Ovary (tissue), 9 donors: Measurements from ENCODE around the gene ETFA. TPM values are rescaled to one million over a fixed set of nuclear protein-coding genes. Genes with fewer than 3 reads are reported as not detected.

Experiments
- DNase-seq, 5 donors: peaks; one replicate each; pipeline ENCODE4 v3.0.0-alpha.2; 2019 to 2020
- H3K27ac ChIP-seq, 2 donors: fragments of 200-600 bp; one replicate each; pipeline versions ENCODE4 v1.5.1 to v1.8.0; 2019 to 2022
- H3K27me3 ChIP-seq: fragments of 200-600 bp; one replicate; pipeline ENCODE4 v1.8.0; 2022
- H3K36me3 ChIP-seq: fragments of 200-600 bp; sonication (generic); one replicate; pipeline ENCODE4 v1.5.1; 2019
- H3K4me1 ChIP-seq: one replicate; pipeline ENCODE4 v1.8.1; 2013; ENCODE audit warnings: mild to moderate bottlenecking, moderate library complexity; ENCODE audit not compliant: insufficient read depth
- H3K4me3 ChIP-seq: fragments of 200-600 bp; sonication (generic); one replicate; pipeline ENCODE4 v1.5.1; 2017
- H3K9me3 ChIP-seq, 2 donors: fragments of 200-600 bp in 1 of 2; sonication (generic) in 1 of 2; one replicate each; pipeline versions ENCODE4 v1.5.1 to v1.8.1; 2013 to 2019; ENCODE audit warnings: mild to moderate bottlenecking in 1 of 2, moderate library complexity in 1 of 2
- EP300 ChIP-seq: sonication (generic); formaldehyde crosslinking; IDR thresholded peaks from one replicate; pipeline ENCODE4 v1.6.1; 2017; ENCODE audit warnings: antibody characterized with exemption
- POLR2A ChIP-seq: fragments of 450-650 bp; IDR thresholded peaks from one replicate; pipeline ENCODE4 v1.6.1; 2017; ENCODE audit warnings: antibody characterized with exemption, mild to moderate bottlenecking, moderate library complexity
- WGBS, 3 donors: extraction: QIAGEN DNeasy Blood & Tissue Kit in 1 of 3; methylation state at CpG; one replicate each; pipeline versions ENCODE4 v1.1.5 to v1.1.7; 2013 to 2017; 5-methylcytosine and 5-hydroxymethylcytosine counted together
- intact Hi-C, 4 donors: fragments of 100-400 bp; cut with DNase I; formaldehyde crosslinking; loops; one replicate each; pipeline versions ENCODE4 v1.11.0 to v1.15.1; 2022 to 2023
- polyA plus RNA-seq, 2 donors: library from polyadenylated mRNA; stranded (reverse); fragments of 200-250 nt in 1 of 2; fragments of 350-450 nt in 1 of 2; fragmentation: Illumina TruSeq in 1 of 2; extraction: RNeasy Lipid Tissue Mini Kit (QIAGEN cat#74804) in 1 of 2; gene quantifications; one replicate each; pipeline ENCODE4 v1.2.3, GENCODE V29; 2013 to 2014
- total RNA-seq, 7 donors: library from RNA; depleted of rRNA in 2 of 7; stranded (reverse); fragments of >200 nt in 2 of 7; fragmentation: NEBNext Ultra II Directional in 3 of 7; extraction: Animal tissue kit (Norgen Biotek cat#: 25700) in 3 of 7; gene quantifications; one replicate each; pipeline versions ENCODE4 v1.1.0 to v1.2.4, GENCODE V29; 2016 to 2023
- TF ChIP-seq, protein P1 (sequence below), 3 donors: fragments of 450-650 bp in 2 of 3; fragments of 200-600 bp in 1 of 3; IDR thresholded peaks; one replicate each; pipeline versions ENCODE4 v1.5.1 to v1.8.0; 2016 to 2022; ENCODE audit warnings: antibody characterized with exemption in 3 of 3, mild to moderate bottlenecking in 1 of 3
- donor health status: DM: no; HTN: no; CAD: no; lungs with moderate emphysema.
- donor health status: DM: no; HTN: no; CAD: no.
- donor health status: Bipolar disorder and iron deficiency.
- donor health status: DM: yes; HTN: yes; CAD: no.
- donor health status: DM: no; HTN: no; CAD: no.
- donor health status: DM: yes; HTN: yes; CAD: no.

ETFA gene
- total and polyA plus RNA-seq, 9 donors, result 45.8 to 97.4 (median 71.7) TPM

DNA sequence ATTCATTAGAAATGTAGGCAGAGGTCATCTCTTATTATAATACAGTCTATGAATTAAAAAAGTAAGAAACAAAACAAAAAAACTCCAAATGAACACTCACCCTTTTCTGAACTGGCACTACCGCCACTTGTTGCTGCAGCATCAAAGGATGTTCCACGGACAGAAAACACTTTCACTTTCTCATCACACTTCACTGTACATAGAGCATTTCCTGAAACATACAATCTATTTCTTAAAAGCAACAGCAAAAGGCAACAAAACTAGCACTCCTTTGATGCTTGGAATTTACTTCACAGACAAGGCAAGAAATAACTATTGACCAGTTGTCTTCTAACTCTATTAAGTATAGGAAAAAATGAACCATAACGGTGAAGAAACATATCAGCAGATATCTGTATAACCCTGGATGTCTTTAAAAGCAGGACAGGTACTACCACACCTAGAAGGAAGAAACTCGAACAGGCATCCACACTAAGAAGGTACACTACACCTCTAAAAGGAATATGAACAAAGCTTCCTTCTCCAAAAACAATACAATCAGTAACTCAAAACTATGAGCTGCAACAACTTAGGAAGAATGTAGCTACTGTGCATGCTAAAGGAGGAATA, 24.9 kb downstream of the ETFA start:
- H3K36me3 ChIP-seq, result no peaks in the 10 kb centered on the region
- TF ChIP-seq, protein P1, sequence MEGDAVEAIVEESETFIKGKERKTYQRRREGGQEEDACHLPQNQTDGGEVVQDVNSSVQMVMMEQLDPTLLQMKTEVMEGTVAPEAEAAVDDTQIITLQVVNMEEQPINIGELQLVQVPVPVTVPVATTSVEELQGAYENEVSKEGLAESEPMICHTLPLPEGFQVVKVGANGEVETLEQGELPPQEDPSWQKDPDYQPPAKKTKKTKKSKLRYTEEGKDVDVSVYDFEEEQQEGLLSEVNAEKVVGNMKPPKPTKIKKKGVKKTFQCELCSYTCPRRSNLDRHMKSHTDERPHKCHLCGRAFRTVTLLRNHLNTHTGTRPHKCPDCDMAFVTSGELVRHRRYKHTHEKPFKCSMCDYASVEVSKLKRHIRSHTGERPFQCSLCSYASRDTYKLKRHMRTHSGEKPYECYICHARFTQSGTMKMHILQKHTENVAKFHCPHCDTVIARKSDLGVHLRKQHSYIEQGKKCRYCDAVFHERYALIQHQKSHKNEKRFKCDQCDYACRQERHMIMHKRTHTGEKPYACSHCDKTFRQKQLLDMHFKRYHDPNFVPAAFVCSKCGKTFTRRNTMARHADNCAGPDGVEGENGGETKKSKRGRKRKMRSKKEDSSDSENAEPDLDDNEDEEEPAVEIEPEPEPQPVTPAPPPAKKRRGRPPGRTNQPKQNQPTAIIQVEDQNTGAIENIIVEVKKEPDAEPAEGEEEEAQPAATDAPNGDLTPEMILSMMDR (IDR thresholded peaks at IDR 0.05), result no peak
- TF ChIP-seq POLR2A (no peak), EP300 (no peak)
- no peak for DNase-seq
- H3K27me3 ChIP-seq, result no peaks in the 10 kb centered on the region
- WGBS, 3 donors, result 46 to 65% (median 55%) methylated on average over 4 of the region's 4 CpGs
- no peaks in the 10 kb centered on the region for H3K9me3 ChIP-seq
- H3K4me1 ChIP-seq, result peaks cover 1% of the 10 kb centered on the region
- H3K4me3 ChIP-seq, result no peak overlapping the region
- intact Hi-C loops, result no loop called here
- H3K27ac ChIP-seq, result no peak overlapping the region

DNA sequence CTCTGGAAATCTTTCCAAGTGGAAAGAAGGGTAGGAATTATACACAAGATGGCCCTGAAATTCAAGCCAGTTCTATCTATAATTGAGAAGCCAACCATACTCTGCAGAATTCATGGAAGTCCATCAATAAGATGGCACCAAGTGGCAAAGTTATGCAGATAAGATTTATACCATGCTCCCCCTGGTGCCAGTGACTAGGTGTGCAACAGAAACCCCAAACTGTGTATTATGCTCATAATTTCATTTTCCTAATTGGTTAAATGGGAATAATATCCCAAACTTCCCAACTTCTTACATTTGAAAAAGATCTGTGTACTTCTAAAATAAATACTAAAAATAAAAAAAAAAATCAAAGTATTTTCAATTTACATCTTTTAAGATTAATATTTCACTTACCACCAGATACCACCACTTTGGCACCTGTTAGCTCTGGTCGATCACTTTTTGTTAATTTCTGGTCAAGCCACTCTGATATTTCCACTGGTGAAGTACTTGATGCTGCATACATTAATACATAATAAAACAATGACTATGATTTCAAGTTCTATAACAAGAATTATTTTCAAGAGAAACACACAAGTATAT, 25.9 kb downstream of the ETFA start:
- no peak overlapping the region for H3K27ac ChIP-seq
- no peak for DNase-seq
- H3K27me3 ChIP-seq, result no peaks in the 10 kb centered on the region
- no peak for TF ChIP-seq POLR2A
- TF ChIP-seq, protein P1 (IDR thresholded peaks at IDR 0.05), result no peak
- no peak for TF ChIP-seq EP300
- H3K9me3 ChIP-seq, result no peaks in the 10 kb centered on the region
- intact Hi-C loops, result no loop called here
- no peak overlapping the region for H3K4me3 ChIP-seq
- peaks cover 1% of the 10 kb centered on the region for H3K4me1 ChIP-seq
- H3K36me3 ChIP-seq, result no peaks in the 10 kb centered on the region
- WGBS, 3 donors, result 85 to 93% (median 92%) methylated on average over 1 of the region's 1 CpG

DNA sequence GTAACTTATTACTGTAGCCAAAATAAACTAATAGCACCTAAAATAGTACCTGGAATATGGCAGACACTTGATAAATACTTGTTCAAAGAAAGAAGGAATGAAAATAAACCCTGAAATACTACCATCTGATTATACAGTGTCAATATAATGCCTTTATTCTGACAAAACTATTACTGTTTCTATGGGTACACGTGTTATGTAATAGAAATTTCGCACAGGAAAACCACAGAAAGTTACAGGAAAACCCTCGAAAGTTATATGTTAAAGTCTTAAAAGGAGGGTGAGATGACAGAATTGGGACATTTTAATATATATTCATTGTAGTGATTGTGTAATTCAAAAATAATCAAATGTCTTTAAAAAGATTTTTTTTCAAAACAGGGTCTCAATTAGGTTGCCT, 28.8 kb downstream of the ETFA start:
- H3K36me3 ChIP-seq, result no peaks in the 10 kb centered on the region
- no peak overlapping the region for H3K27ac ChIP-seq
- H3K4me3 ChIP-seq, result no peak overlapping the region
- peaks cover 1% of the 10 kb centered on the region for H3K4me1 ChIP-seq
- intact Hi-C loops, result no loop called here
- TF ChIP-seq POLR2A, result no peak
- 61 to 63% (median 62%) methylated on average over 3 of the region's 3 CpGs for WGBS, 3 donors
- DNase-seq, result no peak
- H3K9me3 ChIP-seq, result no peaks in the 10 kb centered on the region
- no peaks in the 10 kb centered on the region for H3K27me3 ChIP-seq

DNA sequence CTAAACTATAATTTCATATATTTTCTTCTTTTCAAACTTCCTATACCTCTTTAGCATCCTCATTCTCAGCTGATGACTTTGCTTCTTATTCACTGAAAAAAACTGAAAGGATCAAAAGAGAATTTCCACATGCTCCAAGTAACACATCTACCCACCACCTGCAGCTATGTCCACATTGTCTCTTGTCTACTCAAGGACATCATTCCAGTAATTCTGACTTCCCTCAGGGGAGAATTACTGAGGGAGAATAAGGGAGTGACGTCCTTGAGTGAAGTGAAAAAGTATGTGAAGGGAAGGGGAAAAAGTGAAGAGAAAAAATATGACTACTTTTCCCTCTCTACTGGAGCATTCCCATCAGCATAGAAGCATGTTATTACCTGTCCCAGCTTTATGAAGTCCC, 32.6 kb downstream of the ETFA start:
- H3K36me3 ChIP-seq, result no peaks in the 10 kb centered on the region
- WGBS, 3 donors, result 94 to 98% (median 96%) methylated on average over 1 of the region's 1 CpG
- no peak overlapping the region for H3K4me3 ChIP-seq
- intact Hi-C loops, result no loop called here
- TF ChIP-seq EP300 (no peak), POLR2A (no peak)
- TF ChIP-seq, protein P1 (IDR thresholded peaks at IDR 0.05), result no peak
- H3K27me3 ChIP-seq, result no peaks in the 10 kb centered on the region
- no peaks in the 10 kb centered on the region for H3K9me3 ChIP-seq
- no peak for DNase-seq
- no peak overlapping the region for H3K27ac ChIP-seq
- no peaks in the 10 kb centered on the region for H3K4me1 ChIP-seq

DNA sequence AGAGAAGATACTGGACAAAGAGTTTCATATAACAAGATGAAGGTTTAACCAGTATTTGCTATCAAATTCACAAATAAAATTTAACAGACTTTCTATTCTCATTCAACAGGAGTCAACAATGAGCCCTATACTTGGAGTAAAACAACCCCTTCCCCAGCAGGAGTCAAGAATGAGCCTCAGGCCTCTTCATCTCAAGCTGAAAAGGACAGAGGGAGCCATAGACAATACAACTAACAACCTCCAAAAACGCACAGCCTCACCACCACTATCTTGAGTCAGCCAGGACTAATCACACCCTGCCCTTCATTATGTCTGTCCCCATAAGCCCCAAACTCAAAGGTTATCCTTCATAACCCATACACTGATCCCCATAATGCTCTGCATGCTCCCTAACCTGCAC, 36.4 kb downstream of the ETFA start:
- H3K36me3 ChIP-seq, result no peaks in the 10 kb centered on the region
- intact Hi-C loops, result no loop called here
- H3K4me1 ChIP-seq, result no peaks in the 10 kb centered on the region
- 83 to 88% (median 88%) methylated on average over 1 of the region's 1 CpG for WGBS, 3 donors
- TF ChIP-seq POLR2A (no peak), EP300 (no peak)
- TF ChIP-seq, protein P1 (IDR thresholded peaks at IDR 0.05), result no peak
- no peak overlapping the region for H3K4me3 ChIP-seq
- H3K9me3 ChIP-seq, result peaks cover 0 to 12% of the 10 kb centered on the region in 2 donors
- no peaks in the 10 kb centered on the region for H3K27me3 ChIP-seq
- no peak overlapping the region for H3K27ac ChIP-seq
- DNase-seq, result no peak
